B cell (primary cell): ENCODE measurements around the gene SLC16A10.

Experiments
- CTCF ChIP-seq: fragments of 200-600 bp; IDR thresholded peaks from one replicate; pipeline ENCODE4 v1.8.0; 2022; ENCODE audit warnings: antibody characterized with exemption, mild to moderate bottlenecking
- EZH2 ChIP-seq: IDR thresholded peaks from 2 replicates; pipeline ENCODE4 v1.6.1; 2012; ENCODE audit warnings: borderline replicate concordance, low read depth, mild to moderate bottlenecking, moderate library complexity, low read length; ENCODE audit not compliant: insufficient read depth, poor library complexity, severe bottlenecking

- TF ChIP-seq CTCF (no peak), EZH2 (no peak)
Observed at GRCh38 chr6:111276335-111276734, 189.0 kb downstream of the SLC16A10 start.
